ENCODE results near the gene CTNNA2. TPM values are rescaled to one million over a fixed set of nuclear protein-coding genes. Genes with fewer than 3 reads are reported as not detected.

The CTNNA2 gene
- total RNA-seq, 1 experiment from 2014 or later = 5.5 TPM

GRCh38 chr2:80153768-80154167, 640.9 kb downstream of the CTNNA2 start:
- no peak overlapping the region for H3T11ph ChIP-seq (ENCODE audit: low read length)
- no peak overlapping the region for H3K14ac ChIP-seq (ENCODE audit: insufficient read depth, low read length)
- no peak for TF ChIP-seq CTCF (conservative IDR thresholded peaks at IDR 0.05)
- no peak for DNase-seq
- H4K5ac ChIP-seq (ENCODE audit: insufficient read length, low read depth, low read length) = no peak overlapping the region
- no peaks in the 10 kb centered on the region for H4K20me1 ChIP-seq (ENCODE audit: control insufficient read depth, insufficient read depth, insufficient read length)
- H3K9ac ChIP-seq (ENCODE audit: extremely low read depth, insufficient read length, low read length) = no peak overlapping the region
- H3K4me1 ChIP-seq (ENCODE audit: insufficient read depth, low read length) = no peaks in the 10 kb centered on the region
- H2BK12ac ChIP-seq (ENCODE audit: insufficient read length, low read depth, low read length) = no peak overlapping the region
- H3K36me3 Mint-ChIP-seq (ENCODE audit: insufficient read depth in 1 of 3, low read depth in 3 of 3) = no peaks in the 10 kb centered on the region
- no peak overlapping the region for H3K4me3 Mint-ChIP-seq
- H2AFZ ChIP-seq (ENCODE audit: low read length) = no peak overlapping the region
- no peak overlapping the region for H4K91ac ChIP-seq (ENCODE audit: insufficient read length, low read depth, low read length)
- H3K4me2 ChIP-seq (ENCODE audit: insufficient read depth, insufficient read length, low read length) = no peak overlapping the region
- H2BK20ac ChIP-seq (ENCODE audit: low read depth, low read length, poor library complexity, severe bottlenecking) = no peak overlapping the region
- no peak overlapping the region for H3K27ac Mint-ChIP-seq
- no peak overlapping the region for H3K4ac ChIP-seq (ENCODE audit: low read depth, low read length)
- H2BK15ac ChIP-seq (ENCODE audit: low read depth, low read length) = no peak overlapping the region
- no peak overlapping the region for H3K27ac ChIP-seq (ENCODE audit: insufficient read length, low read depth, low read length)
- H3K9me3 ChIP-seq (ENCODE audit: control insufficient read depth, low read depth, low read length) = no peaks in the 10 kb centered on the region
- H2AK5ac ChIP-seq (ENCODE audit: insufficient read length, low read length) = no peak overlapping the region
- no peak overlapping the region for H3K56ac ChIP-seq (ENCODE audit: insufficient read length, low read depth, low read length)
- no peak overlapping the region for H2BK5ac ChIP-seq (ENCODE audit: insufficient read length, low read length)
- peaks cover 15 to 21% of the 10 kb centered on the region in 2 experiments for H3K4me1 Mint-ChIP-seq
- H3K18ac ChIP-seq (ENCODE audit: insufficient read length, low read depth, low read length) = no peak overlapping the region
- no peak overlapping the region for H4K8ac ChIP-seq (replicated peaks; ENCODE audit: insufficient read length, low read depth, low read length)
- H3K23me2 ChIP-seq (ENCODE audit: insufficient read length, low read depth, low read length, poor library complexity, severe bottlenecking) = no peaks in the 10 kb centered on the region
- no peaks in the 10 kb centered on the region for H3K79me1 ChIP-seq (ENCODE audit: insufficient read depth, low read depth, low read length, poor library complexity, severe bottlenecking)
- no peaks in the 10 kb centered on the region for H3K27me3 Mint-ChIP-seq (ENCODE audit: low read depth)
- H3K79me2 ChIP-seq (ENCODE audit: insufficient read depth, low read length) = no peaks in the 10 kb centered on the region
- no peak overlapping the region for H2BK120ac ChIP-seq (ENCODE audit: low read depth, low read length, poor library complexity, severe bottlenecking)
- no peak overlapping the region for H3K23ac ChIP-seq (ENCODE audit: insufficient read length, low read depth, low read length)
- H3K27me3 ChIP-seq (ENCODE audit: insufficient read depth, low read length) = no peaks in the 10 kb centered on the region
- no peaks in the 10 kb centered on the region for H3K9me3 Mint-ChIP-seq

Data from H9 (cell line).